Sigmoid colon (tissue), 4 donors: ENCODE measurements around the gene PLG.

Experiments used
- CTCF ChIP-seq, 4 experiments: fragments of 450-650 bp in 3 of 4; fragments of 200-600 bp in 1 of 4; IDR thresholded peaks; one replicate each; pipeline ENCODE4 v1.5.1; 2016 to 2019; ENCODE audit warnings: antibody characterized with exemption in 4 of 4, mild to moderate bottlenecking in 3 of 4, moderate library complexity in 2 of 4
- EP300 ChIP-seq, 4 donors: sonication (generic); formaldehyde crosslinking; IDR thresholded peaks; one replicate each; pipeline ENCODE4 v1.6.1; 2017; ENCODE audit warnings: antibody characterized with exemption in 4 of 4
- POLR2AphosphoS5 ChIP-seq, 4 donors: sonication (generic); formaldehyde crosslinking; IDR thresholded peaks; one replicate each; pipeline ENCODE4 v1.6.1; 2017; ENCODE audit warnings: antibody characterized with exemption in 4 of 4

- TF ChIP-seq CTCF (IDR thresholded peaks at IDR 0.05) (no peak), POLR2AphosphoS5 (IDR thresholded peaks at IDR 0.05) (no peak), EP300 (IDR thresholded peaks at IDR 0.05) (no peak)
Observed at GRCh38 chr6:160789263-160790027, 87.4 kb downstream of the PLG start.
